ENCODE data around the gene SLC10A1.

GRCh38 chr14:69844171-69844570 is 47.1 kb upstream of the SLC10A1 start:
- no peak for TF ChIP-seq TAF1 (IDR thresholded peaks at IDR 0.05; ENCODE audit: borderline replicate concordance, insufficient read depth, low read length)
- no peak for TF ChIP-seq POLR2AphosphoS5 (IDR thresholded peaks at IDR 0.05; ENCODE audit: low read depth, low read length)
- no peak for TF ChIP-seq REST (IDR thresholded peaks at IDR 0.05; ENCODE audit: insufficient read depth in 1 of 2, low read depth in 2 of 2, low read length in 2 of 2)
